Osteocyte (in vitro differentiated cells): ENCODE data around the gene PLPPR3. TPM values are rescaled to one million over a fixed set of nuclear protein-coding genes. Genes with fewer than 3 reads are reported as not detected.

Experiments
- DNase-seq: peaks from one replicate; pipeline ENCODE4 v3.0.0; 2021; ENCODE audit warnings: mixed read lengths; ENCODE audit not compliant: unreplicated experiment; ENCODE audit errors: extremely low spot score
- H3K27ac Mint-ChIP-seq: one replicate; pipeline ENCODE4 v1.8.0; 2021; ENCODE audit warnings: mild to moderate bottlenecking, mixed read lengths; ENCODE audit not compliant: unreplicated experiment
- H3K27me3 Mint-ChIP-seq: one replicate; pipeline ENCODE4 v1.8.0; 2021; ENCODE audit warnings: mixed read lengths; ENCODE audit not compliant: unreplicated experiment
- H3K36me3 Mint-ChIP-seq: one replicate; pipeline ENCODE4 v1.8.0; 2021; ENCODE audit warnings: mixed read lengths; ENCODE audit not compliant: unreplicated experiment
- H3K4me1 Mint-ChIP-seq: one replicate; pipeline ENCODE4 v1.8.0; 2021; ENCODE audit warnings: mixed read lengths; ENCODE audit not compliant: unreplicated experiment
- H3K4me3 Mint-ChIP-seq: one replicate; pipeline ENCODE4 v1.8.0; 2021; ENCODE audit warnings: mild to moderate bottlenecking, moderate library complexity, mixed read lengths; ENCODE audit not compliant: unreplicated experiment
- H3K9me3 Mint-ChIP-seq: one replicate; pipeline ENCODE4 v1.8.0; 2021; ENCODE audit warnings: mixed read lengths; ENCODE audit not compliant: unreplicated experiment
- CTCF ChIP-seq: fragments of 200-600 bp; sonication (generic); IDR thresholded peaks from 2 replicates; pipeline ENCODE4 v1.5.0; 2021; ENCODE audit warnings: antibody characterized with exemption, mild to moderate bottlenecking, moderate library complexity
- long read RNA-seq: library from polyadenylated mRNA; unstranded; transcript quantifications from one replicate; pipeline ENCODE4 v2.0.0, GENCODE V29; 2021
- total RNA-seq: library from RNA; stranded (reverse); gene quantifications from 2 replicates; pipeline ENCODE4 v1.2.1, GENCODE V29; 2021

The PLPPR3 gene
- 18.2 and 19.4 TPM in 2 replicates for total RNA-seq
- long read RNA-seq: 0 reads

GRCh38 chr19:821825-822503 is at the start of gene PLPPR3:
TSS of gene PLPPR3 (minus strand) at chr19:821955. CDS start at chr19:821559, 396 bp downstream.
- no peak for DNase-seq
- Mint-ChIP-seq H3K4me3 (peak within 1 kb of the TSS; percentile 69), H3K27me3 (no peaks in the 10 kb centered on the region), H3K4me1 (peaks cover 5% of the 10 kb centered on the region), H3K36me3 (no peaks in the 10 kb centered on the region), H3K9me3 (no peaks in the 10 kb centered on the region), H3K27ac (no peak within 1 kb of the TSS)
- TF ChIP-seq CTCF: no peak

- H3K36me3 Mint-ChIP-seq: peaks cover 17% of the 10 kb centered on the region
- H3K4me1 Mint-ChIP-seq: peaks cover 55% of the 10 kb centered on the region
- TF ChIP-seq CTCF: no peak
- peak; percentile 89 for DNase-seq
- no peak overlapping the region for H3K4me3 Mint-ChIP-seq
- no peaks in the 10 kb centered on the region for H3K27me3 Mint-ChIP-seq
- H3K27ac Mint-ChIP-seq: peak overlapping the region; percentile 38
- no peaks in the 10 kb centered on the region for H3K9me3 Mint-ChIP-seq
Observed at GRCh38 chr19:870963-871401, 49.2 kb upstream of the PLPPR3 start.

- peak overlapping the region; percentile 97 for H3K27ac Mint-ChIP-seq
- H3K27me3 Mint-ChIP-seq: no peaks in the 10 kb centered on the region
- H3K4me1 Mint-ChIP-seq: peaks cover 58% of the 10 kb centered on the region
Observed at GRCh38 chr19:870314-870713, 48.6 kb upstream of the PLPPR3 start.

GRCh38 chr19:869245-870177 is 47.8 kb upstream of the PLPPR3 start:
- DNase-seq: peak; percentile 91
- H3K27ac Mint-ChIP-seq: peak overlapping the region; percentile 97
- no peak for TF ChIP-seq CTCF
- H3K36me3 Mint-ChIP-seq: peaks cover 11% of the 10 kb centered on the region
- H3K4me3 Mint-ChIP-seq: no peak overlapping the region
- H3K9me3 Mint-ChIP-seq: no peaks in the 10 kb centered on the region
- H3K27me3 Mint-ChIP-seq: no peaks in the 10 kb centered on the region
- peaks cover 62% of the 10 kb centered on the region for H3K4me1 Mint-ChIP-seq

More at GRCh38 chr19:870314-870713, 48.6 kb upstream of the PLPPR3 start:
- Mint-ChIP-seq H3K36me3 (peaks cover 14% of the 10 kb centered on the region), H3K4me3 (no peak overlapping the region), H3K9me3 (no peaks in the 10 kb centered on the region)
- no peak for TF ChIP-seq CTCF
- no peak for DNase-seq
